SU-DHL-6 (cell line): Measurements from ENCODE around the gene CAPN3.

Experiments
- H2AFZ ChIP-seq: fragments of 200-600 bp; sonication (generic); 2 replicates; pipeline ENCODE4 v1.6.1; 2014; ENCODE audit warnings: low read depth, mild to moderate bottlenecking, moderate library complexity, mixed read lengths, antibody characterized with exemption, low read length; ENCODE audit not compliant: severe bottlenecking
- H3F3A ChIP-seq: fragments of 200-600 bp; shearing (Covaris generic); 2 replicates; pipeline ENCODE4 v1.6.0; 2016; ENCODE audit warnings: antibody characterized with exemption, mild to moderate bottlenecking; ENCODE audit not compliant: insufficient read depth
- H3K27ac ChIP-seq: fragments of 200-600 bp; sonication (generic); 2 replicates; pipeline ENCODE4 v1.5.1; 2016; ENCODE audit warnings: low read depth, mild to moderate bottlenecking, low read length, moderate library complexity, mixed read lengths
- H3K27me3 ChIP-seq: fragments of 200-600 bp; sonication (generic), shearing (Covaris generic); 2 replicates; pipeline ENCODE4 v1.6.0; 2014; ENCODE audit warnings: mild to moderate bottlenecking, low read length
- H3K36me3 ChIP-seq: fragments of 200-600 bp; sonication (generic); 2 replicates; pipeline ENCODE4 v1.6.1; 2014; ENCODE audit warnings: mild to moderate bottlenecking, low read length, mixed read lengths
- H3K4me2 ChIP-seq: fragments of 300-600, 200-600 bp; shearing (Covaris generic), sonication (generic); 2 replicates; pipeline ENCODE4 v1.6.0; 2014; ENCODE audit warnings: low read length, low read depth, mild to moderate bottlenecking; ENCODE audit not compliant: poor library complexity, severe bottlenecking
- H3K4me3 ChIP-seq: fragments of 200-600 bp; sonication (generic); 2 replicates; pipeline ENCODE4 v1.5.1; 2014; ENCODE audit warnings: antibody characterized with exemption, low read length, mild to moderate bottlenecking, mixed read lengths; ENCODE audit not compliant: insufficient read depth, poor library complexity, severe bottlenecking
- H3K79me2 ChIP-seq: fragments of 200-600 bp; sonication (generic); 2 replicates; pipeline ENCODE4 v1.6.1; 2014; ENCODE audit warnings: mild to moderate bottlenecking, low read length, moderate library complexity; ENCODE audit not compliant: insufficient read depth
- H3K9ac ChIP-seq: fragments of 200-600 bp; sonication (generic); 2 replicates; pipeline ENCODE4 v1.7.0; 2014; ENCODE audit warnings: mild to moderate bottlenecking, low read length
- H3K9me2 ChIP-seq: fragments of 200-600 bp; sonication (generic); replicated peaks from 2 replicates; pipeline ENCODE4 v1.6.1; 2014; ENCODE audit warnings: low read length; ENCODE audit not compliant: insufficient read depth
- H3K9me3 ChIP-seq: fragments of 200-600 bp; sonication (generic); 2 replicates; pipeline ENCODE4 v1.6.1; 2014; ENCODE audit warnings: low read length, mixed read lengths; ENCODE audit not compliant: insufficient read depth
- H4K20me1 ChIP-seq: fragments of 200-600 bp; sonication (generic); 2 replicates; pipeline ENCODE4 v1.6.1; 2014; ENCODE audit warnings: low read depth, mild to moderate bottlenecking, antibody characterized with exemption, low read length, moderate library complexity, mixed read lengths
- EZH2phosphoT487 ChIP-seq: fragments of 200-600 bp; sonication (generic), shearing (Covaris generic); conservative IDR thresholded peaks from 2 replicates; pipeline ENCODE4 v1.6.1; 2018; ENCODE audit warnings: mild to moderate bottlenecking, antibody characterized with exemption, low read length, moderate library complexity, mixed read lengths
- TF ChIP-seq, protein P1 (sequence below): fragments of 200-600 bp; sonication (generic); IDR thresholded peaks from one replicate; pipeline ENCODE4 v1.5.1; 2017; ENCODE audit warnings: antibody characterized with exemption, mild to moderate bottlenecking, low read length, moderate library complexity; ENCODE audit not compliant: insufficient read depth, poor library complexity, severe bottlenecking

Gene CAPN3

DNA sequence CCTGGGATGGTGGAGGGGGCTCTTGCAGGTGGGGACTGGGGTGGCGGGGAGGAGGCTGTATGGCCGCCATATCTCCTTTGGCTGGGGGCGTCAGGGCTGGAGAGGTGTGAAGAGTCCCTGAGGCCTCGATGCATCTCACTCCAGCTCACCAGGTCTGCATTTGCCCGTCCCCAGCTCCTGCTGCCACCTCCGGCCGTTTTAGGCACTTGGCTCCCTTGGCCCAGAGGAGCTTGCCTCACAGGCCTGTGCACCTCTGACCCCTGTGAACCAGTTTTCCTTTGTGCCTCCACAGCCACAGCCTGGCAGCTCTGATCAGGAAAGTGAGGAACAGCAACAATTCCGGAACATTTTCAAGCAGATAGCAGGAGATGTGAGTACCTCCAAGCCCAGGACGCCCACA, 49.7 kb downstream of the CAPN3 start:
- no peak overlapping the region for H3K9ac ChIP-seq
- H3K4me3 ChIP-seq, result no peak overlapping the region
- H3K27ac ChIP-seq, result no peak overlapping the region
- H3K9me2 ChIP-seq, result no peaks in the 10 kb centered on the region
- no peak overlapping the region for H2AFZ ChIP-seq
- no peaks in the 10 kb centered on the region for H3F3A ChIP-seq
- H3K27me3 ChIP-seq, result no peaks in the 10 kb centered on the region
- no peak for TF ChIP-seq EZH2phosphoT487
- TF ChIP-seq, protein P1, sequence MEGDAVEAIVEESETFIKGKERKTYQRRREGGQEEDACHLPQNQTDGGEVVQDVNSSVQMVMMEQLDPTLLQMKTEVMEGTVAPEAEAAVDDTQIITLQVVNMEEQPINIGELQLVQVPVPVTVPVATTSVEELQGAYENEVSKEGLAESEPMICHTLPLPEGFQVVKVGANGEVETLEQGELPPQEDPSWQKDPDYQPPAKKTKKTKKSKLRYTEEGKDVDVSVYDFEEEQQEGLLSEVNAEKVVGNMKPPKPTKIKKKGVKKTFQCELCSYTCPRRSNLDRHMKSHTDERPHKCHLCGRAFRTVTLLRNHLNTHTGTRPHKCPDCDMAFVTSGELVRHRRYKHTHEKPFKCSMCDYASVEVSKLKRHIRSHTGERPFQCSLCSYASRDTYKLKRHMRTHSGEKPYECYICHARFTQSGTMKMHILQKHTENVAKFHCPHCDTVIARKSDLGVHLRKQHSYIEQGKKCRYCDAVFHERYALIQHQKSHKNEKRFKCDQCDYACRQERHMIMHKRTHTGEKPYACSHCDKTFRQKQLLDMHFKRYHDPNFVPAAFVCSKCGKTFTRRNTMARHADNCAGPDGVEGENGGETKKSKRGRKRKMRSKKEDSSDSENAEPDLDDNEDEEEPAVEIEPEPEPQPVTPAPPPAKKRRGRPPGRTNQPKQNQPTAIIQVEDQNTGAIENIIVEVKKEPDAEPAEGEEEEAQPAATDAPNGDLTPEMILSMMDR, result no peak
- H3K9me3 ChIP-seq, result no peaks in the 10 kb centered on the region
- H3K36me3 ChIP-seq, result no peaks in the 10 kb centered on the region
- no peaks in the 10 kb centered on the region for H4K20me1 ChIP-seq
- no peak overlapping the region for H3K4me2 ChIP-seq
- no peaks in the 10 kb centered on the region for H3K79me2 ChIP-seq

DNA sequence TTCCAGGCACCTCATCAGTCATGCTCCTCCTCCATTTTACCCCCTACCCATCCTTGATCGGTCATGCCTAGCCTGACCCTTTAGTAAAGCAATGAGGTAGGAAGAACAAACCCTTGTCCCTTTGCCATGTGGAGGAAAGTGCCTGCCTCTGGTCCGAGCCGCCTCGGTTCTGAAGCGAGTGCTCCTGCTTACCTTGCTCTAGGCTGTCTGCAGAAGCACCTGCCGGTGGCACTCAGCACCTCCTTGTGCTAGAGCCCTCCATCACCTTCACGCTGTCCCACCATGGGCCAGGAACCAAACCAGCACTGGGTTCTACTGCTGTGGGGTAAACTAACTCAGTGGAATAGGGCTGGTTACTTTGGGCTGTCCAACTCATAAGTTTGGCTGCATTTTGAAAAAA, 52.6 kb downstream of the CAPN3 start:
- no peak overlapping the region for H3K9ac ChIP-seq
- TF ChIP-seq EZH2phosphoT487, result no peak
- TF ChIP-seq, protein P1, result no peak

DNA sequence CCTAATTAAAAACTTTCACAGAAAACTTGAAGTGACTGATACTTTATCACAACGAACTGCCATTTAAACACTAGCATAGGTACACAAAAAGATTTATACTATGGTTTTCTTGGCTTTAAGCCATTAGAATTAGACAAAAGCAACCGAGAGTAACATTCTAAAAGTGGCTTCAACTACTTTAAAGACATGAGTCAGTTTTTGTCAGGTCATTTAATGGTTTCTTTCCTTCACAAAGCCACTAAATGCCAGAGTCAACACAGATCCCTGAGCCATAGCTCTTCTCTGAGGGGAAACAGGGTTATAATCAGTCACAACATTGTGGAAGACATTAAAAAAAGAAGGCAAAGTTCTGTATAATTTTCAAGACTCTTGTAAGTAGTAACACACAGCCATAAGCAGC, 54.6 kb downstream of the CAPN3 start:
- H3K27ac ChIP-seq, result no peak overlapping the region
- no peaks in the 10 kb centered on the region for H3K9me2 ChIP-seq
- H3K27me3 ChIP-seq, result no peaks in the 10 kb centered on the region
- no peaks in the 10 kb centered on the region for H3F3A ChIP-seq
- H3K4me2 ChIP-seq, result no peak overlapping the region
- H3K9ac ChIP-seq, result no peak overlapping the region
- no peaks in the 10 kb centered on the region for H3K79me2 ChIP-seq
- H3K9me3 ChIP-seq, result no peaks in the 10 kb centered on the region
- H2AFZ ChIP-seq, result no peak overlapping the region
- no peak overlapping the region for H3K4me3 ChIP-seq
- TF ChIP-seq, protein P1, result no peak
- TF ChIP-seq EZH2phosphoT487, result no peak
- peaks cover 6% of the 10 kb centered on the region for H3K36me3 ChIP-seq
- no peaks in the 10 kb centered on the region for H4K20me1 ChIP-seq

More for the DNA sequence above, 52.6 kb downstream of the CAPN3 start:
- H3F3A ChIP-seq, result no peaks in the 10 kb centered on the region
- no peaks in the 10 kb centered on the region for H3K9me2 ChIP-seq
- no peaks in the 10 kb centered on the region for H3K79me2 ChIP-seq
- peaks cover 6% of the 10 kb centered on the region for H3K36me3 ChIP-seq
- no peak overlapping the region for H3K27ac ChIP-seq
- no peaks in the 10 kb centered on the region for H4K20me1 ChIP-seq
- no peak overlapping the region for H2AFZ ChIP-seq
- H3K4me3 ChIP-seq, result no peak overlapping the region
- no peaks in the 10 kb centered on the region for H3K27me3 ChIP-seq
- H3K9me3 ChIP-seq, result no peaks in the 10 kb centered on the region
- no peak overlapping the region for H3K4me2 ChIP-seq

DNA sequence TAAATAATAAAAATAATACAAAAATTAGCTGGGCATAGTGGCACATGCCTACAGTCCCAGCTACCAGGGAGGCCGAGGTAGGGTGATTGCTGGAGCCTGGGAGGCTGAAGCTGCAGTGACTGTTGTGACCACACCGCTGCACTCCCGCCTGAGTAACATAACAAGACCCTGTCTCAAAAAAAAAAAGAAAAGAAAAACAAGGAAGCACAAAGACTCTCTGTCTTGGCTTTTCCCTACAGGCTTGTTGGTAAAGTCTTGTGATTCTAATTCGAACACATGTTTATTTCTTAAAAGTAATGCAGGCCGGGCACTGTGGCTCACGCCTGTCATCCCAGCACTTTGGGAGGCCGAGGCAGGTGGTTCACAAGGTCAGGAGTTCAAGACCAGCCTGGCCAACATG, 60.1 kb downstream of the CAPN3 start:
- no peaks in the 10 kb centered on the region for H4K20me1 ChIP-seq
- no peak overlapping the region for H3K27ac ChIP-seq
- TF ChIP-seq, protein P1, result no peak
- no peak for TF ChIP-seq EZH2phosphoT487
- H3F3A ChIP-seq, result no peaks in the 10 kb centered on the region
- H3K4me3 ChIP-seq, result no peak overlapping the region
- H3K9me2 ChIP-seq, result no peaks in the 10 kb centered on the region
- H3K36me3 ChIP-seq, result peaks cover 27% of the 10 kb centered on the region
- no peaks in the 10 kb centered on the region for H3K9me3 ChIP-seq
- H3K79me2 ChIP-seq, result no peaks in the 10 kb centered on the region
- H3K4me2 ChIP-seq, result no peak overlapping the region
- H2AFZ ChIP-seq, result no peak overlapping the region
- H3K9ac ChIP-seq, result no peak overlapping the region
- H3K27me3 ChIP-seq, result no peaks in the 10 kb centered on the region
